Activated T-helper 1 cell treated with Interleukin-2 at 50 U/mL for 16 hours (primary cell): Measurements from ENCODE around the gene HIRA.
A peak's percentile ranks its signal among the peaks of the same experiment; 100 is the strongest.

ENCODE experiments used
- DNase-seq: peaks from one replicate; pipeline ENCODE4 v3.0.0-alpha.2; 2020; ENCODE audit warnings: low read depth

Gene HIRA, protein sequence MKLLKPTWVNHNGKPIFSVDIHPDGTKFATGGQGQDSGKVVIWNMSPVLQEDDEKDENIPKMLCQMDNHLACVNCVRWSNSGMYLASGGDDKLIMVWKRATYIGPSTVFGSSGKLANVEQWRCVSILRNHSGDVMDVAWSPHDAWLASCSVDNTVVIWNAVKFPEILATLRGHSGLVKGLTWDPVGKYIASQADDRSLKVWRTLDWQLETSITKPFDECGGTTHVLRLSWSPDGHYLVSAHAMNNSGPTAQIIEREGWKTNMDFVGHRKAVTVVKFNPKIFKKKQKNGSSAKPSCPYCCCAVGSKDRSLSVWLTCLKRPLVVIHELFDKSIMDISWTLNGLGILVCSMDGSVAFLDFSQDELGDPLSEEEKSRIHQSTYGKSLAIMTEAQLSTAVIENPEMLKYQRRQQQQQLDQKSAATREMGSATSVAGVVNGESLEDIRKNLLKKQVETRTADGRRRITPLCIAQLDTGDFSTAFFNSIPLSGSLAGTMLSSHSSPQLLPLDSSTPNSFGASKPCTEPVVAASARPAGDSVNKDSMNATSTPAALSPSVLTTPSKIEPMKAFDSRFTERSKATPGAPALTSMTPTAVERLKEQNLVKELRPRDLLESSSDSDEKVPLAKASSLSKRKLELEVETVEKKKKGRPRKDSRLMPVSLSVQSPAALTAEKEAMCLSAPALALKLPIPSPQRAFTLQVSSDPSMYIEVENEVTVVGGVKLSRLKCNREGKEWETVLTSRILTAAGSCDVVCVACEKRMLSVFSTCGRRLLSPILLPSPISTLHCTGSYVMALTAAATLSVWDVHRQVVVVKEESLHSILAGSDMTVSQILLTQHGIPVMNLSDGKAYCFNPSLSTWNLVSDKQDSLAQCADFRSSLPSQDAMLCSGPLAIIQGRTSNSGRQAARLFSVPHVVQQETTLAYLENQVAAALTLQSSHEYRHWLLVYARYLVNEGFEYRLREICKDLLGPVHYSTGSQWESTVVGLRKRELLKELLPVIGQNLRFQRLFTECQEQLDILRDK

DNA sequence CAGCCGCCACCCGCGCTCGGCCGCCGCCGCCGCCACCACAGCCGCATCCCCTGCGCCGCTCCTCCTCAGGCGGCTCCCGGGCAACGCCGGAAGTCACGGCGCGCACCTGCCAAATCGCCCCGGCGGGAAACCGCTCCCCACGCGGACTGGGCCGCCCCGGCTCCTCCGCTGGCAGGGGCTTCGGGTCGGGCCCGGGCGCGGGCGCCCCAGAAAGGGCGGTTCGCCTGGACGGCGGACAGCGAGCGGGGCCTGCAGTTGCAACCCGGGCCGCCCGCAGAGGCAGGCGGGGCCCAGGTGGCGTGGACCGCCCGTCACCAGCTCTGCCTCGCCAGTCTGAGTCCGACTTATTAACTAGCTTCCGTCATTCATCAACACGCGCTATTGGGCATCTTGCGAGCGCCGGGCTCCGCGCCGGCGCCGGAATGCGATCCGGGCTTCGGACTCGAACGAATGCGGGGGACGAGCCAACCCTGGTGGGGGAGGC lies at the start of gene HIRA:
Gene HIRA, minus strand, starts transcription at position 85 of the 484 bp plus-strand sequence. CDS start 257 bp downstream, outside the sequence.
- peak; percentile 82 for DNase-seq

DNA sequence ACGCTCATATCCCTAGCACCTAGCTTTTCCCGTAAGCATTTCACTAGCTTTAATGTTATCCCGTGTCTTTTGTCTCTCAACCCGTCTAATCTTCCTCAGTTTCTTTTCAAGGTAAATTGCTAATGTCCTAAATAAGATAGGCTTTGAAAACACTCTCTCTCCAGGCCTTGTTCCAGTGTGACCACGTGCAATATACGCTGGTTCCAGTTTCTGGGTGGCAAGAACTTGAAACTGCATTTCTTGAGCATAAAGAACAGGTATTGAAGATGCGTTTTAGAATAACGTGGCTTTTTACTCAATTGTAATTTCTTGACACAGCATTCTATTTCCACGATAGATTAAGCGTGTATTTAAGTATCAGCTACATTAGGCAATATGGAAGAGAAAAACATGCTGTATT lies 49.3 kb upstream of the HIRA start:
- DNase-seq = no peak

DNA sequence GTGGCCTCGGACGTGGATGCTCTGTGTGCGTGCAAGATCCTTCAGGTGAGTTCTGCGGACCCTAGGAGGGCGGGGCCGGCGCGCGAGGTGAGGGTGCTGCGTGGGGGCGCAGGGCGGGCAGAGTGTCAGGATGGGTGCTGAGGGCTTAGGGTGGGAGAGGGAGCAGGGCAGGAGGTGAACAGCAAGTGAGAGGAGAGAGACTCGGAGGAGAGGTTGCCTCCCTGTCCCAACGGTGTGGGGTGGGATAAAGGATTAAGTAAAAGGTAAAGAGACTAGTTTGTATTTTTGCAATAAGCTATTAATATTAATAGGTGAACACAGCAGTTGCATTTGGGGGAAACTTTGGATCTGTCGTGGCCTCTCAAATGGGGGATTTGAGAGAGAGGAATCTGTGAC lies 48.6 kb upstream of the HIRA start:
- DNase-seq = no peak

DNA sequence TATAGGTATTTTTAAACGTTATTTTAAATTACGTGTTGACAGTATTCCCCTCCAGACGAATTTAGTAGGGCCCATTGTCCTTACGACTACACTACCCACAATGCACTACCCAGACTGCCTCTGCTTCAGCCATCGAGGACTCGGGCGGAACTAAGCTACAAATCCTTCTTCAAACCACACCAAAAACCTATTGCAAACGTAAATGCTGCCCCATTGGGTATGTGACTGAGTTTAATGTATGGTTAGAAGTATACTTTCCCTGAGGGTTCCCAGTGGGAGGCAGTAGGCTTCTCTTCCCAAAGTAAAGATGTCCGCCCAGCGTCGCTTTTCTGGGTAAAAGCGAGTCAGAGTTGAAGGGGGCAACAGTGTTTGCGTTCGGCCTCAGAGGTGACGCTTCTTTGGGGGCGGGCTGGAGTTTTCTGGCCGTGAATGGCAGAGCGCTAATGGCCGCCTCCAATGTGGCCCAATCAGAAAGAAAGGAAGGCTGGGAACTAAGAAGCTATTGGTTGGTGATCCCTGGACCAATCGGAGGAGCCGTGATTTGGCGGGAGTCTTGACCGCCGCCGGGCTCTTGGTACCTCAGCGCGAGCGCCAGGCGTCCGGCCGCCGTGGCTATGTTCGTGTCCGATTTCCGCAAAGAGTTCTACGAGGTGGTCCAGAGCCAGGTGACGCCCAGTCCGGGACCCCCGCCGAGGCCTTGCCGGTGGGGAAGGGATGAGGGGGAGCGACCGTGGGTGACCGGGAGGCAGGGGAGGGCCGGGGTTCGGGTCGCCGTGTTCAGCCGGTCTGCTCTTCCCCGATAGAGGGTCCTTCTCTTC lies 48.0 kb upstream of the HIRA start, which contains the start of gene CDC45:
Gene CDC45, plus strand, starts transcription at position 566 of the 818 bp plus-strand sequence. Its CDS starts 49 bp downstream, at position 615.
- DNase-seq = peak; percentile 86

DNA sequence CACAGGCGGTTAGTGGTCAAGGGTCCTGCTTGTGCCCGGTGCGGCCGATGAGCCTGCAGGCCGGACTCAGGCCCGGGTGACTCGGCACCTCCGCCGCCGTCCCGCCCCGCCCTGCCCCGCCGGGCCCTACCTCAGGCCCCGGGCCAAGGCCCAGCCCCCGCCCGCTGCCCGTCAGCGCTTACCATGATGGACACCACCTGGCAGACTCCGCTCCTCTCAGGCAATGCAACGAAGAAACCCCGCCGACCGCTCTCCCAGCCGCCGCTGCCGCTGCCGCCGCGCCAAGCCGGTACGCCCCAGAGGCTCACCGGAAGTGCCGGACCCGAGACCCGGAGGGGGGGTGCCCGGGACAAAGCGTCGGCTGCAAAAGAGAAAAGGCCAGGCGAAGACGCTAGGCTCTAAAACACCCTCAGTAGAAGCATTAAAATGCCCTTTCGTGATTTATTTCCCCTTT lies 47.4 kb upstream of the HIRA start, which contains the start of gene UFD1:
Gene UFD1, minus strand, starts transcription at position 293 of the 454 bp plus-strand sequence. Its CDS starts 108 bp downstream, at position 185.
- DNase-seq = peak; percentile 70

DNA sequence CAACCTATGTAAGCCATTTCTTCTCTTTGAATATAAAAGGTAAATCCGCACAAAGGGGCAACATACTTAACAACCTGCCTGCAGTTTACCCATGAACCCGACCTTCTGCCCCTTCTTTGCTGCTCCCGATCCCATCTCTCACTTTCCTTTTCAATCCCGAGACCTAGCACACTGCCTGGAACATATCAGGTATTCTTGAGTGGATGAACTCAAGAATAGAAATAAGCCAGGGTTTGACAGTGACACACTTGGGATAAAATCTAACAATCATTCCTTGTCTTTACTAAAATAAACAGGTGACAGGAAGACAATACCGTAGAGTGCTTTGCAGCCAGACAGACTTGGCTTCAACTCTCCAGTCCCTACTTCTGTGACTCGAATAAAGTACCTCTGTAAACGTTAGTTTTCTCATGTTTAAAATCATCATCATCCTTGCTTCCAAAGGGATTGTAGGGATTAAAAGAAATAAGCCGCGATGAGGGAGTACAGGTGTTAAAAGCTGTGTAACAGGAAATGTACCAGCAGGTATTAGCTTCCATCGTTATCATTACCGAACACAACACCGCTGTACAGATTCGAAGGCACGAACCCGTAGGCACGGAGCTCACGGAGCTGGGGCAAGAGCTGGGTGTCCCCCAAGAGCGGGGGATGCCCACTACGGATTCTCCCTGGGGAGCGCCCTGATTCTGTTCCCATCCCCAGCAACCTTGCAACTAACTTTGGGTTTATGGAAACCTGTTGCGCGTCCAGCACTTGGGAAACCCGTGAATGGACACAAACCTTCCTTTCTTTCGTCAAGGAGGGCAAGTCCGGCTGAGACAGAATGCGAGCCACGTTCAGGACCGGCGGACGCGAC lies 46.7 kb upstream of the HIRA start:
- no peak for DNase-seq

DNA sequence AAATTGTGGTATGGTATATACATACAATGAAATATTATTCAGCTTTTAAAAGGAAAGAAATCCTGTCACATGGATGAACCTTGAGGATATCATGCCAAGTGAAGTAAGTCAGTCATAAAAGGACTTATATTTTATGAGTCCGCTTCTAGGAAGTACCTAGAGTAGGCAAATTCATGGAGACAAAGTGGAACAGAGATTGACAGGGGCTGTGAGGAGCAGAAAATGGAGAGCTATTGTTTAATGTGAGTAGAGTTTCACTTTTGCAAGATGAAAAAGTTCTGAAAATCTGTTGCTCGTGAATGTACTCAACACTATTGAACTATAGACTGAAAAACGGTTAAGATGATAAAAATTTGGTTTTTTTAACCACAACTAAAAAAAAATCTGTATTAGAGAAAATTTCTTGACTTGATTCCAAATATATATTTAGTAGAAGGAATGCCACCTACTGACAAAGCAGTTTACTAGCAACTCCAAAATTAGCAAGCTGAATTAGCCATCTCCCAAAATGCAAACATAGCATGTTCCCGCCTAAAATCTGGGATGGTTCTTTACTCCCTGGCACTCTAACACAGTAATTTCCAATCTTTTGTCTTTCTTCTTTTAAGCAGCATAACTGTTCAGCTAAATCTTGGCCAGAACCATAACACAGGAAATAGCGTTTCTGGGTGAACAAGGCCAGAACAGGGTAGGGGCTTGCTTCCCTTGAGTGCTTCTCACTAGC lies 46.0 kb upstream of the HIRA start:
- DNase-seq = no peak

DNA sequence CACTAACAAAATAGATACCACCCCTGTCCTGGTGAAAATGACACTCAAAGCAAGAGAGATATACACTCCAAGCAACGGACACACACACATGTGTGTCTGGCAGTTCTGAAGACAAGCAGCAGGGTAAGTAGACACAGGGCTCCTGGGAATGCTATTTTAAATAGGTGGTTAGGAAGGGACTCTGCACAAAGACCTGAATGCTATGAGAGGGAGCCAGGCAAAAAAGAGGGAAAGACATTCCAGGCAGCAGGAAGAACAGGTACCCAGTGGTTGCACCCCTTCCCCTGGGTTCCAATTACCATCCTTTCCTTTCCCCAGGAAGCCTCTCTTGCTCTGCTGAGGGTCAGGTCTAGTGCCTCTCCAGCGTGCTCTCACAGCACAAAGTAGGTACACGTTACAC lies 44.5 kb upstream of the HIRA start:
- DNase-seq = no peak

DNA sequence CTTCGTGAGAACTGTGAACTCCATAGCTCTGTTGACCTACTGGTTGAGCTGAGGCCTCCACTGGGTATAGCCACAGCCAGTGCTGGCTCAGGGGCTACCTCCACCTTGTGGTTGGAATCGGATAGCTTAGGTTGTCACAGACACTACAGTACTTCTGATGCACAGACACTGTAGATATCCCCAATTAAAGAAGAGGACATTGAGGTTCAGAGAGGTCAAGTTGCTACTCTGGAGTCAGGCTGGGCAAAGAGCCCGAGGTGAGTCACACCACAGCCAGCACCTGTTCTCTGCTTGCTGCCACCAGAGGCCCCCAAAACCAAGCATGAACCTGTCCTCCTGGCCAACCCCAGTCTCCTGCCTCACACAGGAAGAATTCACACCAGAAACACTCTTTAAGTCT lies 42.0 kb upstream of the HIRA start:
- DNase-seq = no peak

DNA sequence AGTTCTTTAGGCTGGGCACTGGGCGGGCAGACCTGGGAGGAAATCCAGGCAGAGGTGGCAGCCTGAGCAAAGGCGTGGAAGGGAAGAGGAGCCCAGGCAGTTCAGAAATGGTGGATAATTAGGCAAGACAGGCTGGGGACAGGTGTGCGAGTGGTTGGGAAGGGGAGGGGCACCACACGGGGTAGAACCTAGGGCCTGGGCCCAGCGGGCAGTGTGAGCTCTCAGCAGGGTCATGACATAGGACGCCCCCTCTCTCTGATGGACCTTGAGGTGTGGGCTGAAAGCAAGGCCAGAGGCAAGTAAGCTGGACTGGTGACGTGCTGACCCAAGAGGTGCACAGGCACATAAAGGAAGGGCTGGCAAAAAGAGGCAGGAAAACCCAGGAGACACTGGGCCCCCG lies 40.7 kb upstream of the HIRA start:
- no peak for DNase-seq

DNA sequence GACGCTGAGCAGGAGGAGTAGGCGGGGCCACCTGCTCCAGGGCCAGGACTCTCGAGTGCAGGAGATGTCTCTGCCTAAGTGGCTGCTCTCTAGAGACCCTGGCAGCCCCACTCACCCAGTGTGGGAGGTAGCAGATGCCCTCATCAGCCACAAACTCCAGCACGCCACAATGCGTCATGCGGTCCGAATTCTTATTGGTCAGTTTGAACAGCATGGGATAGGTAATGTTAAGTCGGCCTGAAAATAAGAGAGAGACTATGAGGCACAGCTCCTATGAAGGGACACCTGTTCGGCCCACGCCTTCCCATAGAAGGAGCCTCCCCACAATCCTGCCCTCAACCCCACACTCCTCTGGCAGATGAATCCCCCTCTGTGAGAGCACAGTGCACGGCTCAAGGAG lies 40.0 kb upstream of the HIRA start:
- DNase-seq = no peak

DNA sequence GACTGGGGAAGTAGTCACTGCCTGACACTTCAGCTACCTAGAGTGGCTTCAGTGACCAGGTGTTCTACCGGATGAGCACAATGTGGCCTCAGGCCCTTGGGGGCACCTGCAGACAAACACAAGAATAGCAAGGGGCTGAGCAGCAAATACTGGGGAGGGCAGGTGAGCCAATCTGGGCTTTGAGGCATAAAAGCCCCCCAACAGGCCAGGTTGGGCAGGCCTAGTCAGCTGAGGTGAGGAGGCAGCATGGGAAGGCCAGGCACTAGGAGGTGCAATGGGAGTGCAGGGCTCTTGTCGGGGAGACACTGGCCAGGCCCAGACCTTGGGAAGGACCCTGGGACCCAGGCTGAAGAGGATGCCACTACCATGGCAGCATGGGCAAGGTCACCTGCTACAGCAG lies 38.5 kb upstream of the HIRA start:
- no peak for DNase-seq

DNA sequence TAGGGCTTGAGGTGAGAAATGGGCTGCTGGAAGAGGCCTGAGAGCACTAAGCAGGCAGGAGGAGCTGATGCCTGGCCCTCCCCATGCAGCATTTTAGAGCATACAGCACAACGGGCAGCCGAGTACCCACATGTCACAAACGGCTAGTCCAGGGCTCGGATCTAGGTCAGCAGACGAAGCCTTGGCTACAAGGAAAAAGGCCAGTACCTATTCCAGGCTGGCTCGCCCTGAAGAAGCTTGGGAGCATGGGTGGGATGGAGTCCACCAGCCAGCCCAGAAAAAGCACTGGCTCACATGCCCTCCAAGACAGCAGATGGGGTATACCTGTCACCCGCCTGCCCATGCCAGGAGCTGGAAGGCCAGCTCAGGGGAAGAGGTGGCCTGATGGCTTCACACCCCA lies 37.9 kb upstream of the HIRA start:
- DNase-seq = no peak

DNA sequence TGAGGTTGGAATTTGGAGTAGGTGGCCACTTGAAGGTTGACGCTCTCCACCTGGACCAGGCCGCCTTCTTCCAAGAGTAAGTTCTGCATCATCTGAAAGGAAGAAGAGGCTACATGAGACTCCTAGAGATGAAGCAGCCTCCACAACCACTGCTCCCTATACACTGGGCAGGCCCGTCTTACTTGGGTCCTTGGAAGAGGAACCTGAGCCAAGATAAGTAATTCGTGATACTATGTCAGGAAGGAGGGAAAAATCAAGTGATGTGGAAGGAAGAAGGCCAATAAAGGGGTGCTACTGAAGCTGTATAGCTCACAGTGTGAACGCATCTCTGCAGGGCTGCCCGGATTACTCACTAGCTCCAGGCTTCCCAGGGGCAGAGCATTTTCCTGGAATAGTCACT lies 36.4 kb upstream of the HIRA start:
- DNase-seq = no peak

DNA sequence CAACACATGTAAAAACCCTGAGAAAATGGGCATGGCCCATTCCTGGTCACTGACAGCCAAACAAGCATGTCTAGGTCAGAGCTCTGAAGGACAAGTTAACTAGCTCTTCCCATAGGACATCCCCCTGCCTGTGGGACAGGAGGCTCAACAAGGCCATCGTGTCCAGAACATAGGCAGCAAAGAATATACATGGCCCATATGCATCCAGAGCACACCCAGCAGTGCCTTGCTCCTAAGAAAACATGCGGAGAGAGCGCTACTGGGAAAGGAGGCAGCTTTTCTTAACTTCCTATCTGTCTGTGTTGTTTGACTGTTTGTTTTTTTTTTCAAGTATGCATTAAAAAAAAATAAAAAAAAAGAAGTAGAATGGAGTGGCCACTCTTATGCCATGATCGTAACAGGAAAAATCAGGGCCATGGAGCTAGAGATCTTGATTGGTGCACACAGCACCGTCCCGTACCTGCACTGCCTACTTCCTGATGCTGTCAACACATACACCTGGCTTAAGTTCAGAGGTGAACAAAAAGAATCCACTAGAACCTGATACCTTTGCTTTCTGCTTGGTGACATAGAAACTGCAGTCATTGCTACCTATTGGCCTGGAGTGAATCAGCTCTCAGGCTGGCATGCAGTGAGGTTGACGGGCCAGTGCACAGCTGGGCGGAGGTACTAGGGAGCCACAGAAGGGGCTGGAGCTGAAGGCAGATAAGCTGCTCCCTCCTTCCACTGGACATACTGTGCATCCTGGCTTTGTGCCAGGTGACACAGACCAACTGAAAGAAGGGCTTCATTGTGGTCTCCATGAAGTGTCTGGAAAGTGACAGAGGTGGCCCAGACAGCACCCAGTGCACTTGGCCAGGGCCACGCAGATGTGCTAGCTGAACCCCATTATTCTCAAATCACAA lies 35.6 kb upstream of the HIRA start:
- DNase-seq = no peak

DNA sequence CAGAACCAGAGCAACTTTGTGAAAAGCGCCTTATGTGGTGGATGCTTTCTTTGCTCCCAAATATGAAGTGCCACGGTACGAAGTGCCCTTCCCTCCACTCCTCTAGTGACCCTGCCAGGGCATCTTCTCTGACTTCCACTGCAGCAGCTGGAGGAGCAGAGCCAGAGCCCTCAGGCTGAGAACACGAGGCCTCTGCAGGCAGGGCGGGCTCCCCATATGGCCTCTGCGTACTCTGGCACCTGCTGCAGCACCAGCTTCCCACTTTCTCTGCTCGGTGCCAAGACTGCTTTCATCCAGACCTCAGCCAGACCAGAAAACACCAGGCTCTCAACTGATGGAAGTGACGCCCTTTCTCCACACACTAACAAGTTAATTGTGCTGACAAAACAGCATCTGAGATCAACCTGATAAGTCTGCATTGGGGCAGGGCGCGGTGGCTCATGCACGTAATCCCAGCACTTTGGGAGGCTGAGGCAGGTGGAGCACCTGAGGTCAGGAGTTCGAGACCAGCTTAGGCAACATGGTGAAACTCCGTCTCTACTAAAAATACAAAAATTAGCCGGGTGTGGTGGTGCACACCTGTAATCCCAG lies 34.7 kb upstream of the HIRA start:
- DNase-seq = no peak

DNA sequence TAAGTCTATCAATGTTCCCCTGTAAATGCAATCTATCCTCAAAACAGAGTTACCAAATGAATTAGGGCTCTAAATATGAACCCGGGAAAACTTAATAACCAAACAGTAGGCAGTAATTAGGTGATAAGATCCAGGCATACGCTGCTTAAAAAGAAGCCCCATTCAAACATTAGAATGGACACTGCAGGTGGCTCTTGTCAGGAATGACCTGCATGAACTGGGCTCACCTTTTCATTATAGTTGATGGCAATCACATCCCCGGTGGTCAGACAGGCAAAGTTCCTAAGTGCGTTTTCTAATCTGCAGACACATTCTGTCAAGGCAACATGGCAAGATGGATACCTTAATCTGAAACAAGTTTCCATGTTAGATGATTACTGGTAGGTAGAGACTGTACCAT lies 33.4 kb upstream of the HIRA start:
- DNase-seq = no peak

DNA sequence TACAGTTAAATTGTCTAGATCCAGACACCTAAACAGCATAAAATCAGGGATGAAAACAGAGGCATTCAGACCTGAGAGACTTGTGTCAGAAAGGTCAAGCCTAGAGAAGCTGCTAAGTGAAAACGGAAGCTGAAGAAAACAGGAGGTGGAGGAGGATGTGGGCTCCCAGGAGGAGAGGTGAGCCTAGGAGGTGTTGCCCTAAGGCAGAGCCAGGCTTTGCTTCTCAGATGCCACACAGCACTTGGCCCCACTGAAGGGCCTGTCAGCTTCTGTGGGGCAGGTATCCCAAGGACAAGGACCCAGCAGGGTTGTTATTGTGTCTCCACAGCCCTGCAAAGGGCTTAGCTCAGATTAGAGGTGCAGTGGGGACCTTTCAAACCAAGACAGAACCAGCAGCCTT lies 33.0 kb upstream of the HIRA start:
- no peak for DNase-seq
